Measurements from ENCODE around the gene FOXJ1.

The FOXJ1 gene

GRCh38 chr17:76123749-76124581 is 17.1 kb downstream of the FOXJ1 start:
- no peak for DNase-seq

- DNase-seq = no peak
Measured at GRCh38 chr17:76123191-76123499, 17.9 kb downstream of the FOXJ1 start.

- DNase-seq = no peak
Measured at GRCh38 chr17:76122431-76123190, 18.4 kb downstream of the FOXJ1 start.

- peak; percentile 45 for DNase-seq
Measured at GRCh38 chr17:76121932-76122430, 19.1 kb downstream of the FOXJ1 start.

- DNase-seq = no peak
Measured at GRCh38 chr17:76120658-76121008, 20.4 kb downstream of the FOXJ1 start.

GRCh38 chr17:76119409-76120371 is 21.4 kb downstream of the FOXJ1 start:
- DNase-seq = no peak

GRCh38 chr17:76115138-76115754 is 25.8 kb downstream of the FOXJ1 start:
- no peak for DNase-seq

- DNase-seq = no peak
Measured at GRCh38 chr17:76111956-76112355, 29.1 kb downstream of the FOXJ1 start.

- no peak for DNase-seq
Measured at GRCh38 chr17:76107509-76107908, 33.5 kb downstream of the FOXJ1 start.

- no peak for DNase-seq
Measured at GRCh38 chr17:76106703-76107102, 34.3 kb downstream of the FOXJ1 start.

- no peak for DNase-seq
Measured at GRCh38 chr17:76104896-76105231, 36.2 kb downstream of the FOXJ1 start.

GRCh38 chr17:76104140-76104895 is 36.7 kb downstream of the FOXJ1 start:
- DNase-seq = no peak

GRCh38 chr17:76103274-76104139 is 37.5 kb downstream of the FOXJ1 start, which contains the start of gene EXOC7:
Gene EXOC7, minus strand, starts transcription at chr17:76103787. Its CDS starts 95 bp downstream, at chr17:76103692.
- DNase-seq = peak; percentile 94

GRCh38 chr17:76102944-76103273 is 38.1 kb downstream of the FOXJ1 start:
- no peak for DNase-seq

GRCh38 chr17:76097716-76098295 is 43.2 kb downstream of the FOXJ1 start:
- no peak for DNase-seq

- DNase-seq = no peak
Measured at GRCh38 chr17:76095943-76096342, 45.1 kb downstream of the FOXJ1 start.

- DNase-seq = no peak
Measured at GRCh38 chr17:76094046-76094445, 47.0 kb downstream of the FOXJ1 start.

GRCh38 chr17:76092526-76093413 is 48.3 kb downstream of the FOXJ1 start:
- no peak for DNase-seq

- DNase-seq = no peak
Measured at GRCh38 chr17:76091526-76092286, 49.3 kb downstream of the FOXJ1 start.

All from activated CD4-positive, alpha-beta T cell treated with anti-CD3 and anti-CD28 coated beads for 48 hours (primary cell).